RPMI7951 (cell line): ENCODE measurements around the gene ARHGEF4. TPM values are rescaled to one million over a fixed set of nuclear protein-coding genes. Genes with fewer than 3 reads are reported as not detected.
A peak's percentile ranks its signal among the peaks of the same experiment; 100 is the strongest.

ENCODE experiments used
- DNase-seq: peaks from one replicate; pipeline ENCODE4 v3.0.0-alpha.2; 2012; ENCODE audit warnings: low read depth
- total RNA-seq: library from RNA; depleted of rRNA; stranded (reverse); fragments of >200 nt; shearing (Covaris generic); gene quantifications from 2 replicates; pipeline ENCODE4 v1.2.3, GENCODE V29; 2014

The ARHGEF4 gene
- total RNA-seq, 1 experiment from 2014 or later = 2.2 TPM

DNA sequence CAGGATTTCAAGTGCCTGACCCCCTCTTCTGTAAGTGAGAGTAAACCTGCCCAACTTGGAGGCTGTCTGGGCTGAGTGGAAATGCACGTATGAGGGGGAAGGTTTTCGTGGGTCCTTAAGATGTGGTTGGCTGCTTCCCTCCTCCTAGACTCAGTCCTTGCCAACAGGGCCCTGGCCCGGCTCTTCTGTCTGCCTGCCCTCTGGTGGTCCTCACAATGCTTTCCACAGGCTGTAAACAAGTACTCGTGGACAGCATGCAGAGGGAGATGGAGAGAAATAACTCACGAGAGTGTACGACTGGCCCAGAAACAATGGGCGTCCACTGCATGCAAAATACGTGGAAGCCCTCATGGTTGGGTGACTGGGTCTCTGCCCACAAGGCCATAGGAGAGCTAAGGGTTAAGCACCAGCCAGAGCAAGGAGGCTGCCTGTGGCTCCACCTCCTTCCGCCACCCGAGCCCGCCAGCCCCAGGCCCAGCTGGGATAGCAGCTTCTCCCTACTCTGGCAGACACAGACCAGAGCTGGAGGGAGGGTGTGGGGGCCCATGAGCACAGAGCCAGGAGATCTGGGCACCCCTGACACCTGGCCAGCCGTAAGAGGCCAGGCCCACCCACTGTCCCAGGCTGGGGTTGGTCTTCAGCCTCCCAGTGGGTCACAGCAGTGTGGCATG is 17.0 kb upstream of the ARHGEF4 start:
- DNase-seq = no peak

DNA sequence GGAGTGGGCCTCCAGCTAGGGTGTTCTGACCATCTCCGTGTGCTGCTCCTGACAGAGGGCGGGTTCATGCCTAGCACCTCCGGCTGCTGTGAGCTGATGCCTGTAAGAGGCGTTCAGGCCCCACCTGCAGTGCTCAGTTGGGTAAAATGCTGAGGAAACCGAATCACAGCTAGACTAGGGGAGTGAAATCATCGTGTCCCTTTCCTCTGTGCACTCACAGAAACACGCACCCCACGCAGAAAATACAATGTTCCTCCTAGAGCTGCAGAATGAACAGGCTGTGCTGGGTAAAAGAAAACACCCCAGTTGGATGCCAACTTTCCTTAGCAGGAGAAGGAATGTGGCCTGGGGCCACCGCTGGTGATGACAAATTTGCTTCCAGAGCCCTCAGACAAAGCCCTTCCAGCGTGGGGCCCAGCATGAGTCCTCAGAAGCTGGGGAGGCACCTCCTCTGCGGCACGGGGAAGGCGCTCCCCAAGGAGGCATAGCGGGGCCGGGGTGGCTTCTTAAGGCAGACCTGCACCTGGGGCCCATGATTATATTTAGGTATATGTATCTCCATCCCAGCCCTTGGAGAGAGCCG is 16.3 kb upstream of the ARHGEF4 start:
- DNase-seq = peak; percentile 69

DNA sequence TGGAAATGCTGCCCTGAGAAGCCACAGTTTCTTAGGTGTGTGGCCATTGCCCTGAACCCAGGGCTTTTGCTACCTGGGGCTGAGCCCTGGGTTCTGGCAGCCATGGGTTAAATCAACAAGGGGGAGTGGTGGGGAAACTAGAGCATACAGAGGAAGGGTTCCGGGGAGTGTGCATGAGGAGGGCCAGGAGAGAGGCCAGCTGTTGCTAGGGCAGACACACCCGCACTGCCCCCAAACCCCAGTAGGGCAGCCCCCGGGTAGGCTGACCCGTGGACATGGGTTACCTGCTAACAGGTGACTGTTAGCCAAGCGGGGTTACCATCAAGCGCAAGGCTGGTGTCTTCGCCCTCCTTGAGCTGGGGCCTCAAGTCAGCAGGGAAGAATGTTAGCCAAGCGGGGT is 14.8 kb upstream of the ARHGEF4 start:
- DNase-seq = no peak

DNA sequence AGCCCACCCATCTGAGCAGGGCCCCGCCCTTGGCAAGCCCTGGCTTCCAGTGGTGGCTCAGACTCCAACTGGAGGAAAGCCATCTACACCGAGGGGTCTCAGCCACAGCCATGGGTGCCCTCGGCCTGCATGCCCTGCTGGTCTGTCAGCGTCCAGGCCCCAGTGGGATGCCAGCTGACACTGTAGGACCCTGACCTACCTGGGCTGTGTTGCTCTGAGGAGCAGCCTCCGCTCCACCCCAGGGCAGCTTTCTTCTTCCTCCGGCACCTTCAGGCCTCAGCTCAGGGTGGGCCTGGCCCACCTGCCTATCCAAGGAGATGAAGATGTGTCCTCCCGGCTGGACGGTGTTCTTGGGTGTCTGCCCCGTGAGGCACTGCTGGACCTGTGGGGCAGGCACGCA is 13.9 kb upstream of the ARHGEF4 start:
- DNase-seq = no peak

DNA sequence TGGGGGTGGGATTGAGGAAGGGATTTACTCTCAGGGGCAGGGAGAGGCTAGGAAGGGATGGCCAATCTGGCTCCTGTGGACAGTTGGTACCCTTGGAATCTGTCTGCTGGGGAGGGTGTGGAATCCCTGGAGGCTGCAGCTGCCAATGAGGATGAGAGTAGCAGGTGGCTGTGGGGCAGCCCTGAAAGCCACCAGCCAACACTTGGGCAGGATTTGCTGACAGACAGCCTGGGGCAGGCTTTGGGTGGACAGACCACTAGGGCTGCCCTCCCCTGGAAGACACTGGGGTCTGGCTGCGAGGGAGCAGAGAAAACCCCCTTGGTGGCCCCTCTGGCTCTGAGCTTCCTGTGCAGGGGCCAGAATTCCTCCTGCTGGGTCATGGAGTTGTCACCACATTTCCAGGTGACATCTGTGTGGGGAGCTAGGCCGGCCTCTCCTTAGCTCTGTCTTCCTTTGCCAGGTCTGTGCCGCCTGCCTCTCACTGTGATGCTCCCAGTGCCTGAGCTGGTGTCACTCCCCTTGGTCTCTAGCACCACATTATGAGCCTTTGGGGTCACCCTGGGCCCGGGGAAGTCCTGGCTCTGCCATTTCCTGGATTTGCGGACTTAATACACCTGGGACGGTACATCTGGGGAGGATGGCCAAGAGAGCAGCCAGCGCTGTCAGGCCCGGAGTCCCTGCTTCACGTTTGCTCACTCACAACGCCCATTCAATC is 13.4 kb upstream of the ARHGEF4 start:
- no peak for DNase-seq

DNA sequence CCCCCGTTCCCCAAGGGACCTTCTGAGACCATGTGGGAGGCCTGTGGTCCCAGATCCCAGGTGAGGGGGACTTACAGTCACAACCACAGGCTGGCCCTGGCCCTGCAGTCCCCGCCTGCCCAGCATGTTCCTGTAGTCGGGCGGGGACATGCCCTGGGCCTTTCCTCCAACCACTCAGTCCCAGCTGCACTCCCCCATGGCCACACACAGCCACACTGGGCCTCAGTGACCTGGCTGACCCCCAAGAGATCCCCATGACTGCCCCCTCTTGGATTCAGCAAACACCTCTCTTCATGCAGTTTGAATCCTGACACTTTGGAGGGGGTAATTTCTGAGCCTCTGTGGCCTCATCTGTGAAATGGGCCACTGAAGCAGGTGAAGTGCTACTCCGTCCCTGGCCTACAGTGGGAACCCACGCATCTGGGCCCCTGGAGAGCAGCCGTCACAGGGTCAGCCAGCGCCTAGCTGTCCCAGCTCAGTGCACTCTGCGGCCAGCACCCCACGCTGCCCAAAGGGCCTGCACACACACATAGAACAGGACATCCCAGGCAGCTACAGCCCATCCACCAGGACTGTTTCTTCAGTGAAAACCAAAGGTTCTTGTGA is 12.7 kb upstream of the ARHGEF4 start:
- no peak for DNase-seq

DNA sequence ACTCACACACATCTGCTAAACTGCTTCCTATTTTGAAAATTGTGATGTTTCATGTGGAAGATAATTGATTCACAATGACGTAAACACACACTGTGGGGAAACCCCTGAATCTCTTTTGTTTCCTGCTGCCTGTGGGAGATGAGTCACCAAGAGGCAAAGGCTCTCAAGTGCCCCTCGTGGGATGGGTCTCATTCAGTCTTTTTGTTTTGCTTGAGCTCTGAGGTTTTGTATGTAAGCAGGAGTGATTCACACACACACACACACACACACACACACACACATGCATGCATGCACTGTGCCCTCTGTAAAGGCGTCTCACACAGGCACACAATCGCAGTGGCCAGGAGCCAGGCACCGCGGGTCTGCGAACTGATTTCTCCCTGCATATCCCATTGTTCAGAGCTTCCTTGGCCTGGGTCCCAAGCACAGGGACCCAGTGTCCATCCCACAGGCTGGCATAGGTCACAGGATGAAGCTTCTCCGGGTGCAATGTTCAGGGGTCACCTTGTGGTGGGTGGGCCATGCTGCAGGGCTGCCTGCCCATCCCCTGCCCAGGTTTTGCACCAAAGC is 12.1 kb upstream of the ARHGEF4 start:
- DNase-seq = peak; percentile 100

DNA sequence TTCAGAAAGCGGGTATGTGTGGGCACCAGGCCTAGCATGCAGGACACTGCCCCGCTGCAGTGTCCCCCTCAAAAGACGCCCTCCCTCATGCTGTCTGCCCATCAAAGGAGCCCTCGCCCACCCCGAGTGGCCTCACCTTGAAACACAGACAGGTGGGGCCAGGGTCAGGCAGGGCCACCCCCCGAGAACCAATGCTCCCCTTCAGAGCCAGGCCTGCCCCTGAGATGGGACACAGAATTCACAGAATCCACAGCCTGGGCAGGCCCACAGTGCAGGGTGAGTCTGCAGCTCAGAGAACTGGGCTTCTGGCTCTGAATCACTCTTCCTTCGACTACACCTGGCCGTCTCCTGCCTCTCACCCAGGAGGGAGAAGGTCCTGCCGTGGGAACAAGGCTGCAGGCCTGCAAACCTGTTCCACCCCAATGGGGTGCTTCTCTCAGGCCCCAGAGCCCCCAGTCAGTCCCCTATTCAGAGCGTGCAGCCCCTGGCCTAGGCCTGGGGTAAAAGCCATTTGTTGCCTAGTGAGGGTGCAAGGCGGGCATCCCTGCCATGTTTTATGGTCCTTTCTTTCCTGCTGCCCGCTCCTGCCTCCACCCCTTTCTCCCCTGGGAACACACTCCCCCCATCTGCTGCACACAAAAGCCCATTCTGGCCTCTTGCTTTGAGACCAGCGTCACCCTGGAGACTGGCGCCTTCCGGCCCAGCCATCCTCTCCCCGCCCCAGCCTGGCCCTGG is 11.3 kb upstream of the ARHGEF4 start:
- DNase-seq = no peak

DNA sequence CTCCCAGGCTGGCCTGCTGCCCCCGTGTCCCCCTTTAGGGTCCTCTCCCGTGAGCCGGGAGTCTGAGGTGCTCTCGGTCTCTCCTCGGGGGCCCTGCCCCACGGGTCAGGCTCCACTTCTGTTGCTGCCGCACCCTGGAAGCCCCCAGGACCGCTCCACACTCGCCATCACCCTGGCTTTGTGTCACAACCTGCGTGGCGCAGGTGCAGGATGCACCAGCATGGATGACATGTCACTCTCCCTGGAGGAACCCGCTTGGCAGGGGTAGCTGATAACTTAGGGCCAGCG is 10.8 kb upstream of the ARHGEF4 start:
- DNase-seq = no peak

DNA sequence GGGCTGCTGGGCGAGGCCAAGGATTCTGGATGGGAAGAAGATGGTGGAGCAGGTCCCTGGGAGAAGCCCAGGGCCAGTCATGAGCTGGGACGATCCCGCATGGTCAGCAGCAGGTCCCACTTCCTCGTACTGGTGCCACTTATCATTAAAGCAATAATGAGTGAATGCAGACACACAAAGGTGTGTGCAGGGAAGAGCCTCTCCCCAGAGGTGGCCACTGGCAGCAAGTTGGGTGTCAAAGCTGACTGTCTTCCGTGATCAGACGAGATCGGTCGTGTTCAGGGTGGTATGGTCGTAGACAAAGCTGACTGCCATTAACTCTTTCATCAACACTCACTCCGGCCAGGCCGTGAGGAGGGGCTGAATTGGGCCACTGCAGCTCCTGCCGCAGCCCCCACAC is 10.3 kb upstream of the ARHGEF4 start:
- DNase-seq = no peak

DNA sequence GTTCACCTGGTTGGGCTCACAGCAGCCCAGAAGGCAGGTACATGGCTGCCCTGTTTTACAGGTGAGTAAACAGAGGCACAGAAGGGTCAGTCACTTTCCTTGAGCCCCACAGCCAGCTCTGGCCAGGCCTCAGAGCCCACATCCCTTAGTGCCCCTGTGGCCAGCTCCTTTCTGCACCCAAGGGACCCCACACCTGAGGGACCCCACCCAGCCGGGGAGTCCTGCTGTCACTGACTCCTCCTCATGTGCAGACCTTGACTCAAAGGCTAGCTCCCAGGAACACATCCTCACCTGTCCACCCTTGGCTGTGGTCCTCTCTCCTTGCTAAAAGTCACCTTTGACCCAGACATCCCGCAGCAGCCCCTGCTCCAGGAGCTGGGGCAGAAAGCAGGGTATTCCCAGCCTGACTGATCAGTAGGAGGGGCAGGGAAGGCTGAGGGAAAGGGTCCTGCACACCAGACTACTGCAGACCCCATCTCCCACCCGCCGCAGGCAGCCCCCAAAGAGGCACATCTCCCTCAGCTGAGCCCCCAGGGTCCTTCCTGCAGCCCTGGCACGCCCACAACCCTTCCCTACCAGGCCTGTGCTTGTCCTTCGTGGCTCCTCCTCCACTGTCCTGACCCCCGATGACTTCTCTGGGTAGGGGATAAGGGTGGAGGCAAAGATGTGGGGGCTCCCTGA is 9.8 kb upstream of the ARHGEF4 start:
- no peak for DNase-seq

DNA sequence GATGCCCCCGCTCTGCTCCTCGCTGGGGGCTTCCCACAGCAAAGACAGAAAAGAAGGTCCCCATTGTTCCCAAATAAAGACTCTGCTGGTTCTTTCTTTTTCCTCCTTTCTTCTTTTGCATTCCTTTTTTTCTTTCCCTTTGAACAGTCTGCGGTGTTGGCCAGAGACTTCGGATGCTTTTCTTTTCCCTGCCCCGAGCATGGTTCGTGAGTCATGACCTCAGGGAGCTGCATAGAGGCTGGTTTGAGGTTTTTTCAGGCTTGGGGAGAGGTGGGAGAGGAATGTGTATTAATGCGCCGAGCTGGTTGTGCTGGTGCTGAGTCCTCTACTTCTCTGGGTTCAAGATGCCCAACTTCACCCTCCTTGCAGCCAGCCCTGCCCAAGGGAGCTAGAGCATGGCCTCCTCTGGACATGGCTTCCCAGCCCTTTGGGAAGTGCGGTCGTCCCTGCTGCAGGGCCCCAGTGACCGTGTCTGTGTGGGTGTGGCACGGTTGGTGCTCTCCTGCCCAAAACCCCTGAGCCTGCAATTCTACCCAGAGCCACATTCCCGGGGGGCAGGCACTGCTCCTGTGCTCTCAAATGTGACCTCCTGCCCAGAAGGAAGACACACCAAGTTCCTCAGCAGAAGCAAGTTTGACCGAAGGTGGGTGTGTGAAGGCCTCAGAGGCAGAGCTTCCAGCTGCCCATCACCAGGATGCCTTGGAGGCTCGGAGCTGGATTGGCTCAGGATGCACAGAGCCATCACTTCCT is 9.0 kb upstream of the ARHGEF4 start:
- DNase-seq = peak; percentile 96

DNA sequence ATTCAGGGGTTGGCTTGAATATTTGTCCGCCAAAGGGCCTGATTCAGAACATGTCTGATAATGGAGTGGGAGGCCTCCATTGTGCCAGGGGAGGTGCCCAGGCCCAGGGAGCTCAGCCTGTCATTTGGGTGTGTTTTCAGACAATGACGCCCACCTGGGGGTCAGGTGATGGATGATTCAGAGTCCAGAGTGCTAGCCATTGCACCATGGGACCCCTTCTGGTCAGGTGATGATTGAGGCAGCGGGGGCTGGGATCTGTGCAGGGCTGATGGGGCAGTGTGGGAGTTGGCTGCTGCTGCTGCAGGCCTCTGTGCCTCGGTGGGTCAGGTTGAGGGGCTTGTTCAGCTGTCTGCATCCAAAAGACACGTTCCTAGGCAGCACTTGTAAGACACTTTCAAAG is 8.3 kb upstream of the ARHGEF4 start:
- no peak for DNase-seq

DNA sequence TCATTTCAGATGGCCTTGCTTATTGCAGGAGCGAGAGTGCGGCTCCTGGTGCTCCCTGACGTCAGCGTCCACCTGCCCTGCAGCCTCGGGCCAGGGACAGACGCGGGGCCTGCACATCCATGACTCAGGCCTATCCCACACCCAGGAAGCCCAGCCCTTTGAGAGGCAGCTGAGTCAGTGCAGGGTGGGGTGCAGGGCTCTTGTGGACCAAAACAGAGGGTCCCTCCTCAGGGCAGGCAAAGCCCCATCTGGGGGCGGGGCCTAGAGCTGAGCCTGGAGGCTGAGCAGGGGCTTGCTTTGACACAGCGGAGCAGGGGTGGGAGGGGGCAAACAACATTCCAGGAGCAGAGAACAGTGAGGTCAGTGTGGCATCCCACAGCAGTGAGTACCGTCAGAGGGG is 7.7 kb upstream of the ARHGEF4 start:
- DNase-seq = peak; percentile 84

DNA sequence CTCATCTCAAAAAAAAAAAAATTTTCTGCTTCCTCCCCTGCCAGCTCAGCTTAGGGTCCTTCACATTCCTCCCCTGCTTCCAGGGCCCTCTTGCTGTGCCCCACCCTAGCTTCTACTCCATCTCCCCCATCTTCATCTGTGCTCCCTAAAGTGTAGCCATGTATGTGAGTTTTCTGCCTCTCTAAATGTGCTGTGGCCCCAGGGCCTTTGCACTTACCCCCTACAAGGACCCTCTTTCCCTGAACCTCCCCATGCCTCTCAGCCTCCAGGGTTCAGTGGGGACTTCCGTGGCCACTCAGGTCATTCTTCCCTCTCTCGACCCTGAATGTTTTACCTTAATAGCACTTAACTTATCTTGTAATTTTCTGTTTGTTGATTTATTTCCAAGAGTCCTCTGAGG is 6.2 kb upstream of the ARHGEF4 start:
- DNase-seq = no peak

DNA sequence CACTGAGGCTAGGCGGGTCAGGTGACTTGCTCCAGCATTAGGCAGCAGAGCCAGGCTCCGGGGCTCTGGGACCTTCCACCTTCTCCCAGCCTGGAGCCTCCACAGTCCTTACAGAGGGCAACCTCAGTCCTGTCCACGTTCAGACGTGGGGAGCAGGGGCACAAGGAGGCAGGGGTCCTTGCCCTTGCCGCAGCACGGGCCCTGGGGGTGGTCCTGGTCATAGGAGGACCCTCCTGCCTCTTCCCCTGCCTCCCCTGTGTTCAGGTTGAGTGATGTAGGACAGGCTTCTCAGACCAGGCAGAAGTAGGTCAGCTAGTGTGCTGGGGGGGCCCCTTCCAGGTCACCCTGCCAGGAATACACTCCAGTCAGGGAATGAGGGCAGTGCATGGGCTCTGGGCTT is 5.4 kb upstream of the ARHGEF4 start:
- no peak for DNase-seq

DNA sequence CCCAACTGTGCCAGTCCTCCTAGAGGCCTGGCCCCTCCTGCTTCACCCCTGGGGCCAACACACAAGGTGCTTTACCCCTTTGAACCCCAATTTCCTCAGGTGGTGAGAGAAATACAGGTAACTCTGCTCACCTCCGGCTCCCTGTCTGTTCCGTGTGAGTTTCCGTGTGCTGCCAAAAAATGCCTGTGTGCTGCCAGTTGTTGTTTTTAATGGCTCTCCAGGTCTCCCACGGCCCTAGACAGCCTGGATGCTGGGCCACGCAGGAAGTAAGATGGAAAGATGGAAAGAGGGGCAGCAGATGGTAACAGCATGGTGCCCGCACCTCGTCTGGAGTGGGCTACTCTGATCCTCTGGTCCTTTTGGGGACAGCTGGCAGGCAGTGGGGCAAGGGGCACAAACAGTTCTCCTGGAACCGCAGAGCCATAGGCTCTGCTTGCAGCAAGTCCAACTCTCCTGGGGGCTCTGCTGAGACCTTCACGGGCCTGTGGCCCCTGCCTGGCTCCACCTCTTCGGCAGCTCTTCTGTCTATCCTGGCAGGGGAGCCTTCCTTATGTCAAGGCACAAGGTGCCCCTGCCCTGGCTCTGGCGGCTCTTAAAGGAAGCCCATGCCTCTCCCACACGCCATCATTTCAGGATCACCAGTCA is 4.3 kb upstream of the ARHGEF4 start:
- no peak for DNase-seq

DNA sequence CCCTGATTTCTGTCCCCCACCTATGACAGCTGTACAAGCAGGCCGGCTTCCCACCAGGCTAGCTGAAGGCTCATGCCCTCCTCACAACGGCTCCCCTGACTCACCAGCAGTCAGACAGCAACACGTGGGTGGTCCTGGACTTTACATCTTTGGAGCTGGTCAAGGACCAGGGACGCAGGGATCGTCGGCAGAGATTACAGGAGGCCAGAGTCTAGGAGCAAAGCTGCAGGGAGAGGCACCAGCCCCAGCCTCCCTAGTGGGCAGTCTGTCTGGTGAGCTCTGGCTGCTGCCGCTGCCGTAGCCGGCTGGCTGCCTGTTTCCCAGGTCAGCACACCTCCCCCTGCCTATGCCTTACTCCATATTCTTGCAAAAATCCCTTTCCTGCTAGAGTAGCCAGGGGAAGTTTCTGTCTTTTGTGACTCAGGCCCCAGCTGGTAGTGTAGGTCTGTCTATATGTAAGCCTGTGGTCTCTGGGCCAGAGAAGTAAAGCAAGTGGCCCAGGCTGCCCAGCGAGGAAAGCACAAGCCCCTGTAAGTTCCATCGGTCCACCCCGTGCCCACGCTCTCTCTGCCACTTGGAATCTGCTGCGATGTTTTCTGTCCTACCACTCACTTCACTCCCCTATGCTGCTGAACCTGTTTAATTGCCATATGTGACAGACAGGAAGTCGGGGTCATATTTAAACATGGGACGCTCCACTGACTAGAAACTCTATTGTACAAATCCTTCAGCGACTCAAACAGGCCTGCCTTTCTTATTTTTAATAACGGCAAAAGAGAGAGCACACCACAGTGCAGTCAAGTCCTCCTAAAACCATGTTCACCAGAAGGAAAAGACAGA is 2.4 kb upstream of the ARHGEF4 start:
- DNase-seq = peak; percentile 67
